Stimulated activated CD4-positive, alpha-beta T cell treated with anti-CD3 and anti-CD28 coated beads, Interleukin-15, amount 100 ng/mL, for 1 hour (primary cell): ENCODE data around the gene PALD1.

Experiments used
- DNase-seq, 2 donors: peaks; one replicate each; pipeline ENCODE4 v3.0.0-alpha.2; 2020; ENCODE audit warnings: low read depth in 1 of 2, low spot score in 1 of 2

Gene PALD1

GRCh38 chr10:70552586-70552985 lies 74.0 kb downstream of the PALD1 start:
- no peak for DNase-seq

GRCh38 chr10:70555371-70555770 lies 76.8 kb downstream of the PALD1 start:
- DNase-seq: no peak

- no peak for DNase-seq
Measured at GRCh38 chr10:70557086-70557845, 78.7 kb downstream of the PALD1 start.

GRCh38 chr10:70557876-70558275 lies 79.3 kb downstream of the PALD1 start:
- no peak for DNase-seq

GRCh38 chr10:70558295-70558694 lies 79.7 kb downstream of the PALD1 start:
- no peak for DNase-seq

GRCh38 chr10:70558871-70559810 lies 80.6 kb downstream of the PALD1 start:
- DNase-seq: peak; percentile 36 to 45

- no peak for DNase-seq
Measured at GRCh38 chr10:70559861-70560260, 81.3 kb downstream of the PALD1 start.

GRCh38 chr10:70560511-70560941 lies 82.0 kb downstream of the PALD1 start:
- no peak for DNase-seq

GRCh38 chr10:70561070-70561469 lies 82.5 kb downstream of the PALD1 start:
- DNase-seq: no peak

- no peak for DNase-seq
Measured at GRCh38 chr10:70561558-70561957, 83.0 kb downstream of the PALD1 start.

- DNase-seq: no peak
Measured at GRCh38 chr10:70562036-70562755, 83.6 kb downstream of the PALD1 start.

- DNase-seq: no peak
Measured at GRCh38 chr10:70563230-70563629, 84.7 kb downstream of the PALD1 start.

- no peak for DNase-seq
Measured at GRCh38 chr10:70564113-70564725, 85.7 kb downstream of the PALD1 start.

- no peak for DNase-seq
Measured at GRCh38 chr10:70564901-70565351, 86.4 kb downstream of the PALD1 start.

GRCh38 chr10:70565556-70566514 lies 87.3 kb downstream of the PALD1 start:
- DNase-seq: no peak

GRCh38 chr10:70566515-70567290 lies 88.1 kb downstream of the PALD1 start:
- DNase-seq: no peak

- DNase-seq: no peak
Measured at GRCh38 chr10:70567603-70568002, 89.0 kb downstream of the PALD1 start.

GRCh38 chr10:70568113-70568512 lies 89.5 kb downstream of the PALD1 start:
- no peak for DNase-seq
